Hematopoietic multipotent progenitor cell treated with erythropoietin and hydrocortisone succinate and interleukin-3 and kit ligand, for 17 days (in vitro differentiated cells): Measurements from ENCODE around the gene GTPBP1.
A peak's percentile ranks its signal among the peaks of the same experiment; 100 is the strongest.

Source experiments
- DNase-seq: peaks from one replicate; pipeline ENCODE4 v3.0.0-alpha.2; 2015; ENCODE audit warnings: low spot score

Gene GTPBP1

DNA sequence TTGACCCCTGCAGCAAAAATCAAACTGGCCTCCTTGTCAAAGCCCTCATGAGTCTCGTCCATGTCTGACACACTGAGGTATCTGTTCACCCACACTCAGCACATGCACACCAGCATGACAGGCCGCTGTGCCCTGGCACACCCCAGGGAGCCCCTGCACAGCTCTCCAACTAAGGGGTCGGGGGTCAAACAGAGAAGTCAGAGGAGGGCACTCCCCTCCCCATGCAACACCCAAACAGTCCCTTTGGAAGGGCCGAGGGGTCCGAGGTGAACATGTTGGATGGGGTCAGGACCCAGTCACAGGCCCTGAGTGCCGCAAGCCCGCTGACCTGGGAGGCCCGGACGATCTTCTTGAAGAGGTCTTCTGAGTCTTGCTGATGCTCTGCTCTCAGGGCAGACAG is 35.4 kb downstream of the GTPBP1 start:
- no peak for DNase-seq

GRCh38 chr22:38741576-38741975 is 35.8 kb downstream of the GTPBP1 start:
- no peak for DNase-seq

GRCh38 chr22:38742176-38742942 is 36.6 kb downstream of the GTPBP1 start:
- DNase-seq: no peak

- no peak for DNase-seq
These were observed 39.2 kb downstream of the GTPBP1 start for GRCh38 chr22:38744981-38745380.

DNA sequence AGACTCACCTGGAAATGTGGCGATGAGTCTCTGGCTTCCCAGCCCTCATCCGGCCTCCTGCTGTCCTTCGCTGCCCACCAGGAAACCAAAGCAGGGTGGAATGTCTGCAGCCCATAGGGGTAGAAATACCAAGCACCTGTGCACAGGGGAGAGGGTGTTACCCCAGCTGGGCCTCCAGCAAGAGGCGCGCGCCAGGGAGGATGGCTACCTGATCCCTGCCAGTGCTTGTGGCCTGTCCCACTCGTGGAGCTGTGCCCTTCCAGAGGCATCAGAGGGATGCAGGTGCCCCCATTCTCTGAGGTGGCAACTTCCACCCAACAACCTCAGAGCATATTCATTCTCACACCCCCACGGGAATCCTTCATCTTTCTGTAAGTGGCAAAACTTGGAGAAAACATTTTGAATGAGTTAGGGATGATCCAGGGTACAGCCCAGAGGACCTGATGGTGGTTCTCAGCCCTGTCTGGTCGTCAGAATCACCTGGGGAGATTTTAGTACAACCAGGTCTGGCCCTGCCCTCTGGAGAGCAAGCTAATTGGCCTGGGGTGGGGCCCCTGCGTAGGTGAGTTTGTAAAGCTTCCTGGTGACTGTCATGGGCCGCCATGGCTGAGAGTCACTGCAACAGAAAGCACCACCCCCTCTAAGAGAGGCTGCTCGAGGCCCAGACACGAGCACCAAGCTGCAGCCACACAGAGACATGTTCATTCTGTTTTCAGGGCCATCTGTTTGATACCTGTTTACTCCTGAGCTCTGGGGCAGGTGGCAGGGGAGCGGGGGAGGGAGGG is 40.1 kb downstream of the GTPBP1 start:
- DNase-seq: no peak

- DNase-seq: no peak
These were observed 42.9 kb downstream of the GTPBP1 start for GRCh38 chr22:38748487-38749136.

DNA sequence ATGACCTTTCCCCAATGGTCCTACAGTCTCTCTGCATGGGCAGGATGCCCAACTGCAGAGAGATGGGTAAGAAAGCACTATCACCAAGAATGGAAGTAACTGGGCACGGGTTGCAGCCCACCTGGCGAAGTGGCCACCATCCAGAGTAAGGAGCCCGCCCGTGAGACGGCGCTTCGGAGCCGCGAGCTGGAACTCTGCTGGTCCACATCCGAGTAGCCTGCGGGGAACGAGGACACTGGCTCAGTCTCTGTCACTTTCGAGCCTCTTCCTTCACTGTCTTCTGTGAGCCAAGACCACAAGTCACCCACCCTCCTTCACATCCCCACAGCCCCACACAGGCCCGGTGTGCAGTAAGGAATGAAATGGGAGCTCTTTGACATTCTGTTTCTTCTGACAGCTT is 44.4 kb downstream of the GTPBP1 start:
- DNase-seq: no peak

GRCh38 chr22:38750638-38751037 is 44.9 kb downstream of the GTPBP1 start:
- no peak for DNase-seq

GRCh38 chr22:38751066-38751421 is 45.3 kb downstream of the GTPBP1 start:
- DNase-seq: no peak

DNA sequence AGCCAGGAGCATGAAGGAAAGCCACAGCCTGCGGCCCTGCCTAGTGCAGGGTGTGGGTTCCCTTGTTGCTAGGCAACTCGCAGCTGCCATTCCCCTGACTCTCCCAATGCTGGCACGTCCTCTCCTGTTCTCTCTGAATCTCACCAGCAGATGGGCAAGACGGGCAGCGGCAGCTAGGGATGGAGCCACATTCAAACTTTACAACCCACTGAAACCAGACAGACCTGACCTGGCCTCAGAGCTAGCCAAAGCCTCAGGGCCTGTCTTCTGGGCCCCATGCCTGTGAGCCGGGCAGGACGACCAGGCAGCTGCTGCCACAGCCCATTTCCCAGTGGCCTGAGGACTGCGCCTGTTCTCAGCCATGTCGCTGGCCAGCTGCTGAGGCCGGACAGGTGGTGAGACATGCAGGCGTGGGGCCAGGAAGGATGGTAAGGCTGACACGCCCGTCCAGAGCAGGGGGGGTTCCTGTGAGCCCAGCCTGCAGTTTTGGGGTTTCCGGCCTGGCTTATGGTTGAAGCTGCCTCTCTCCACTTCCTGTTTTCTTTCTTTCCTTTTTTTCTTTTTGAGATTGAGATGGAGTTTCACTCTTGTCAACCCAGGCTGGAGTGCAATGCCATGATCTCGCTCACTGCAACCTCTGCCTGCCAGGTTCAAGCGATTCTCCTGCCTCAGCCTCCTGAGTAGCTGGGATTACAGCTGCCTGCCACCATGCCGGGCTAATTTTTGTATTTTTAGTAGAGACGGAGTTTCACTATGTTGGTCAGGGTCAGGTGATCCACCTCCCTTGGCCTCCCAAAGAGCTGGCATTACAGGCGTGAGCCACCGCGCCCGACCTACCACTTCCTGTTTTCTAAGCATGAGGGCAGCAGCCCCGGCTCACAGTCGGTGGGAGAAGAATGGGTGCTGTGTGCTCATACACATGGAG is 45.9 kb downstream of the GTPBP1 start:
- DNase-seq: no peak

GRCh38 chr22:38753948-38754750 is 48.4 kb downstream of the GTPBP1 start:
- peak; percentile 47 for DNase-seq

DNA sequence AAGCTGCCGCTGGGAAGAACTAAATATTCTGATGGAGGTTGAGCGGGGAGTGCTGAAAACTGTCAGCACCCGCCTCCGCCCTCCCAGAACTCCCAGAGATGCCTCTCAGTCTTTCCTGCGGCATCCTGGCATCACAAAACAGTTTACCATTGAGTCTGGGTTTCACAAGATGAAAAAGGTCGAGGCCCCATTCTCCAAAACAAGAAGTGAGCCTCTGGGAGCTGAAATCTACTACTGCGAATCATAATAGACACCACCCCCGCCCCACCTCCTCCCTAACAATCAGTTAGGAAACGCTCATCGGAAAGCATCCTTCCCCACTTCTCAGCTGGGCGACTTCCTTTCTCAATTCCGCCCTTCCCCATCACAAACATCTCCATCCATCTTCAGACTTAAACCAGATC is 49.0 kb downstream of the GTPBP1 start:
- no peak for DNase-seq

GRCh38 chr22:38755155-38755910 is 49.6 kb downstream of the GTPBP1 start:
- peak; percentile 76 for DNase-seq

DNA sequence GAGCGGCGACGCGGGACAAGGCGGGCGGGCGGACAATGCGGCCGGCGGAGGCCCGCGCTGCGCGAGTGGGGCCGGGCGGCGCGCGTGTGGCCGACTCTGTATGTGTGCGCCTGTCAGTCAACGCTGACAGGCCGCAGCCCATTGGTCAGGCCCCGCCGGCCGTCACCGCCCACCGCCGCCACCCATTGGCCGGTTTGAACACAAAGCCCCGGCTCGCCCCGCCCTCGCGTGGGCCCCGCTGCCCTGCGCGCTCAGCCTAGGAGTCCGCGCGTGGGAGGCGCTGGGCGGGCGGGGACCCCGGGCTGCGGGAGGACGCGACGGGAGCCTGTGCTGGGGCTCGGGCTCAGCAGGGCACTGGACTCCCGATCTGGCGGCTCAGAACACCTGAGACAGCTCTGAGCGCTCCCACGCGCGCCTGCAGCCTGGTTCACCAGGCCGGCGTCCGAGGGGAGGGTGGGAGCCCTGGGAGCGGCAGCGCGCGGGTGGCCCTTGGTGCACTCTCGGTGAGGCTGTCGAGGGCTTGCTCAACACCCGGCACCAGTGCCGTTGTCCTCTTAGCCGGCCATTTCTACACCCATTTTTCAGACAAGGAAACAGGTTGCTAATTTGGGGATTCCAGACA is 50.3 kb downstream of the GTPBP1 start, which contains the start of gene SUN2:
Gene SUN2 (minus strand): TSS at position 88 of the 622 bp plus-strand sequence. CDS start 3,370 bp downstream, outside the sequence.
- peak; percentile 89 for DNase-seq

GRCh38 chr22:38756711-38757463 is 51.1 kb downstream of the GTPBP1 start:
- DNase-seq: no peak

GRCh38 chr22:38757464-38757757 is 51.7 kb downstream of the GTPBP1 start:
- DNase-seq: no peak

DNA sequence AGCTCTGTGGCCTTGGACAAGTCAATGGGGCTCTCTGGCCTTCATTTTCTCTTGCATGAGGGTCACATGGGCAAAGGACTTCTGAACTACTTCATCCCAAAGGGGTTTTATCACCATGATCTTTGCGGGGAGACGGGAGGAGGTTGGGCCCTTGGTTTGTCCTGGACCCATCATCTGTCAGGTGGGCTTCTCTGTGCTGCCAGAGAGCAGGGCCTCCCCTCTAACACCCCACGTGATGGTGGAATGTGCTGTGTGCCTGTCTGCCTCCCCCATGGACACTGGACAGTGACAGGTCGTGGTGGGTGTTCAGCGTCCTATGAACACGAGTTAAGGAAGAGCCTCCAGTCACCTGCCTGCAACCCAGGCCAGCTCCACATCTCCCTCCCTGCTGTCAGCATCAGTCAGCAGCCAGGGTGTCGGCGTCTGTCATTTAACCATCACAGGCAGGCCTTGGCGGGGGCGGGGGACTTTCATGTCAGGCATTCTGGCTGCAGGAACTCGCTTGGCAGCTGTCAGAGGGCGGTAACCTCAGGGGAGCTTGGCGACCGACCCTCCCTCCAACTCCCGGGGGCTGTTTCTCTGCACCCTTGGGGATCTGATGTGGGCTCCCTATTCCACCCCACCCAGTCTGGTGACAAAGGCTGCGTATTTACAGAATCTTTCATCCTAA is 52.7 kb downstream of the GTPBP1 start:
- DNase-seq: no peak

GRCh38 chr22:38759005-38759404 is 53.3 kb downstream of the GTPBP1 start:
- DNase-seq: no peak
